Fibroblast of lung (primary cell): Measurements from ENCODE around the gene DCLK2. TPM values are rescaled to one million over a fixed set of nuclear protein-coding genes. Genes with fewer than 3 reads are reported as not detected.
"Not testable (repeated sequence)": the region's sequence is repeated elsewhere in the genome, so short reads cannot be mapped to it uniquely, and the experiment has no call there.

Experiments
- DNase-seq, 2 donors: peaks; one replicate each; pipeline versions ENCODE4 v3.0.0 to v3.0.0-alpha.2; 2010; ENCODE audit warnings: low read depth in 2 of 2
- H2AFZ ChIP-seq: 2 replicates; pipeline ENCODE4 v1.5.1; 2012; ENCODE audit warnings: low read length, control low read depth, inconsistent platforms
- H3K27ac ChIP-seq: 2 replicates; pipeline ENCODE4 v1.5.1; 2011; ENCODE audit warnings: low read length, control low read depth; ENCODE audit not compliant: insufficient read depth
- H3K27me3 ChIP-seq: 2 replicates; pipeline ENCODE4 v1.5.1; 2011; ENCODE audit warnings: mild to moderate bottlenecking, low read length; ENCODE audit not compliant: control insufficient read depth, insufficient read depth
- H3K36me3 ChIP-seq: 2 replicates; pipeline ENCODE4 v1.5.1; 2011; ENCODE audit warnings: low read length; ENCODE audit not compliant: control insufficient read depth, insufficient read depth
- H3K4me1 ChIP-seq: 2 replicates; pipeline ENCODE4 v1.5.1; 2011; ENCODE audit warnings: low read length; ENCODE audit not compliant: control insufficient read depth, insufficient read depth; ENCODE audit errors: extremely low read depth
- H3K4me2 ChIP-seq: 2 replicates; pipeline ENCODE4 v1.5.1; 2011; ENCODE audit warnings: low read length, control low read depth; ENCODE audit not compliant: insufficient read depth; ENCODE audit errors: extremely low read depth
- H3K4me3 ChIP-seq, 4 experiments: fragments of 200-600 bp in 1 of 4; sonication (generic) in 1 of 4; replicated peaks in 1 of 4; 2 replicates each; pipeline ENCODE4 v1.5.1; 2011 to 2016; ENCODE audit warnings: low read length in 4 of 4, low read depth in 3 of 4, mild to moderate bottlenecking in 3 of 4, control low read depth in 2 of 4, inconsistent platforms in 1 of 4, mixed read lengths in 1 of 4; ENCODE audit not compliant: insufficient read depth in 1 of 4; ENCODE audit errors: control extremely low read depth in 1 of 4
- H3K79me2 ChIP-seq: 2 replicates; pipeline ENCODE4 v1.5.1; 2012; ENCODE audit warnings: mild to moderate bottlenecking, low read length, inconsistent platforms; ENCODE audit not compliant: control insufficient read depth, insufficient read depth
- H3K9ac ChIP-seq: 2 replicates; pipeline ENCODE4 v1.5.1; 2011; ENCODE audit warnings: mild to moderate bottlenecking, low read length, control low read depth; ENCODE audit not compliant: insufficient read depth
- H3K9me3 ChIP-seq: 2 replicates; pipeline ENCODE4 v1.5.1; 2012; ENCODE audit warnings: low read depth, low read length; ENCODE audit not compliant: control insufficient read depth, insufficient read depth
- H4K20me1 ChIP-seq: 2 replicates; pipeline ENCODE4 v1.5.1; 2011; ENCODE audit warnings: low read length; ENCODE audit not compliant: control insufficient read depth, insufficient read depth; ENCODE audit errors: extremely low read depth
- CTCF ChIP-seq, 2 donors: IDR thresholded peaks in 1 of 2; conservative IDR thresholded peaks in 1 of 2; 1 replicate in 1 of 2; 2 replicates in 1 of 2; pipeline ENCODE4 v1.5.1; 2011 to 2012; ENCODE audit warnings: low read length in 2 of 2, control low read depth in 1 of 2, inconsistent platforms in 1 of 2, low read depth in 1 of 2, mild to moderate bottlenecking in 1 of 2
- EZH2 ChIP-seq: IDR thresholded peaks from 2 replicates; pipeline ENCODE4 v1.5.1; 2012; ENCODE audit warnings: low read length, control low read depth, mild to moderate bottlenecking; ENCODE audit errors: missing control alignments
- polyA plus RNA-seq, 2 donors: library from polyadenylated mRNA; depleted of rRNA in 1 of 2; stranded (reverse) in 1 of 2; unstranded in 1 of 2; fragments of >200 nt; gene quantifications; 2 replicates each; pipeline ENCODE4 v1.2.1, GENCODE V29; 2011 to 2012; ENCODE audit warnings: missing spikeins in 1 of 2
- total RNA-seq: library from RNA; depleted of rRNA; stranded (reverse); fragments of >200 nt; gene quantifications from 2 replicates; pipeline ENCODE4 v1.2.1, GENCODE V29; 2014

DCLK2 gene
- total and polyA plus RNA-seq, 2 donors (not counting 1 experiment from before 2014, with no cell fraction given), result 3.8 to 14.0 TPM

DNA sequence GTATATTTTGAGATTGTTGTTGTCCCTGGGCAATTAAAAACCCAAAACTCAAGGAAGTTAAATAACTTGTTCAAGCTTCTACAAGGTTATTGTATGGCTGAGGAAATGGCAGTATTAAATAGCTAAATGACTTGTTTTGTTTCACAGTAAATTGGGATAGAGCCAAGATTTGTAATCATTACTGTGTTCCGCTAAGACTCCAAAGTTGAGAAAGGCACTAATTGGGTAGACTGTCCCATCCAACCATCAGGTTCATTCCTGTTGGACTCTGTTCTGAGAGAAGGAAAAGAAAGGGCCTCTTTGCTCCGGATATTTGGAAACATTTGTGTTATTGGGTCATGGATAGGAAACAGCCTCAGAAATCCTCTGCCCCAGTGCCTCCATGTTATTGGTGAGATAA, 82.2 kb downstream of the DCLK2 start:
- Histone ChIP-seq H3K79me2 (no peaks in the 10 kb centered on the region), H2AFZ (no peak overlapping the region), H3K27me3 (no peaks in the 10 kb centered on the region), H3K9me3 (no peaks in the 10 kb centered on the region), H3K4me2 (no peak overlapping the region), H3K27ac (no peak overlapping the region), H4K20me1 (no peaks in the 10 kb centered on the region), H3K9ac (no peak overlapping the region), H3K4me3 (no peak overlapping the region), H3K4me1 (no peaks in the 10 kb centered on the region), H3K36me3 (no peaks in the 10 kb centered on the region)
- TF ChIP-seq CTCF (conservative IDR thresholded peaks at IDR 0.05 in 1 of 2, IDR thresholded peaks at IDR 0.05 in 1 of 2; ENCODE audit: low read depth in 1 of 2, low read length in 2 of 2) (no peak), EZH2 (no peak)
- DNase-seq, result peak in 1 of 2 donors; percentile 35

- no peak overlapping the region for H2AFZ ChIP-seq
- no peak for DNase-seq
- TF ChIP-seq CTCF (conservative IDR thresholded peaks at IDR 0.05 in 1 of 2, IDR thresholded peaks at IDR 0.05 in 1 of 2; ENCODE audit: low read depth in 1 of 2, low read length in 2 of 2) (no peak), EZH2 (no peak)
Measured at GRCh38 chr4:150161109-150161508, 82.9 kb downstream of the DCLK2 start.

GRCh38 chr4:150162020-150162419, 83.8 kb downstream of the DCLK2 start:
- H3K27ac ChIP-seq, H3K27me3 ChIP-seq, H3K9me3 ChIP-seq, H3K9ac ChIP-seq, H3K4me3 ChIP-seq, H4K20me1 ChIP-seq, H2AFZ ChIP-seq, H3K4me1 ChIP-seq, H3K36me3 ChIP-seq, DNase-seq, H3K79me2 ChIP-seq, H3K4me2 ChIP-seq: not testable (repeated sequence)

More at GRCh38 chr4:150161109-150161508, 82.9 kb downstream of the DCLK2 start:
- H3K27me3 ChIP-seq, result no peaks in the 10 kb centered on the region
- no peak overlapping the region for H3K4me3 ChIP-seq
- H4K20me1 ChIP-seq, result no peaks in the 10 kb centered on the region
- no peaks in the 10 kb centered on the region for H3K36me3 ChIP-seq
- H3K79me2 ChIP-seq, result no peaks in the 10 kb centered on the region
- no peaks in the 10 kb centered on the region for H3K4me1 ChIP-seq
- no peaks in the 10 kb centered on the region for H3K9me3 ChIP-seq
- H3K9ac ChIP-seq, result no peak overlapping the region
- no peak overlapping the region for H3K4me2 ChIP-seq
- H3K27ac ChIP-seq, result no peak overlapping the region
